HEK293T (cell line): ENCODE data around the gene KCNG1.

ENCODE experiments used
- CTCF ChIA-PET: fragments of 350-600 bp; formaldehyde crosslinking; extraction: SDS; loops from one replicate; lab custom pipeline; 2021; ENCODE audit warnings: antibody characterized with exemption, inconsistent platforms; lab: Yijun Ruan, JAX
- POLR2A ChIA-PET: fragments of 350-600 bp; formaldehyde crosslinking; extraction: SDS; loops from one replicate; lab custom pipeline; 2020; ENCODE audit warnings: antibody characterized with exemption, inconsistent platforms; lab: Yijun Ruan, JAX
- DNase-seq: peaks from one replicate; pipeline ENCODE4 v3.0.0; 2012; ENCODE audit warnings: mixed read lengths; ENCODE audit errors: extremely low spot score
- ARNT ChIP-seq: fragments of 450-650 bp; IDR thresholded peaks from 2 replicates; pipeline ENCODE4 v1.6.1; 2017; ENCODE audit warnings: mild to moderate bottlenecking
- BHLHE40 ChIP-seq: fragments of 450-650 bp; IDR thresholded peaks from 2 replicates; pipeline ENCODE4 v1.6.1; 2016; ENCODE audit warnings: mild to moderate bottlenecking, moderate library complexity, borderline replicate concordance
- CTBP1 ChIP-seq: fragments of 450-650 bp; IDR thresholded peaks from 2 replicates; pipeline ENCODE4 v1.6.1; 2016; ENCODE audit warnings: borderline replicate concordance
- ELF4 ChIP-seq: fragments of 450-650 bp; IDR thresholded peaks from 2 replicates; pipeline ENCODE4 v1.6.1; 2017; ENCODE audit warnings: antibody characterized with exemption
- FOXA1 ChIP-seq: fragments of 450-650 bp; IDR thresholded peaks from 2 replicates; pipeline ENCODE4 v1.6.1; 2016; ENCODE audit warnings: mild to moderate bottlenecking
- FOXK2 ChIP-seq: fragments of 450-650 bp; IDR thresholded peaks from 2 replicates; pipeline ENCODE4 v1.6.1; 2016; ENCODE audit warnings: mild to moderate bottlenecking
- FOXM1 ChIP-seq: fragments of 450-650 bp; IDR thresholded peaks from 2 replicates; pipeline ENCODE4 v1.6.1; 2017; ENCODE audit warnings: mild to moderate bottlenecking, borderline replicate concordance
- HDGF ChIP-seq: fragments of 450-650 bp; IDR thresholded peaks from 2 replicates; pipeline ENCODE4 v1.6.1; 2017; ENCODE audit warnings: antibody characterized with exemption, borderline replicate concordance
- L3MBTL2 ChIP-seq: fragments of 450-650 bp; conservative IDR thresholded peaks from 2 replicates; pipeline ENCODE4 v1.6.1; 2016; ENCODE audit warnings: mild to moderate bottlenecking
- LEF1 ChIP-seq: fragments of 450-650 bp; IDR thresholded peaks from 2 replicates; pipeline ENCODE4 v1.6.1; 2017; ENCODE audit warnings: mild to moderate bottlenecking, borderline replicate concordance
- NFRKB ChIP-seq: fragments of 450-650 bp; IDR thresholded peaks from 2 replicates; pipeline ENCODE4 v1.6.1; 2016; ENCODE audit warnings: mild to moderate bottlenecking, moderate library complexity
- SP1 ChIP-seq: fragments of 450-650 bp; IDR thresholded peaks from 2 replicates; pipeline ENCODE4 v1.6.1; 2017
- SUZ12 ChIP-seq: fragments of 450-650 bp; IDR thresholded peaks from 2 replicates; pipeline ENCODE4 v1.6.1; 2016; ENCODE audit warnings: mild to moderate bottlenecking
- TARDBP ChIP-seq: fragments of 450-650 bp; IDR thresholded peaks from 2 replicates; pipeline ENCODE4 v1.6.1; 2016
- ZNF384 ChIP-seq: fragments of 450-650 bp; IDR thresholded peaks from 2 replicates; pipeline ENCODE4 v1.6.1; 2016
- TF ChIP-seq, protein P1 (sequence below): fragments of 450-650 bp; IDR thresholded peaks from 2 replicates; pipeline ENCODE4 v1.6.1; 2016

KCNG1 gene

GRCh38 chr20:51016521-51016920 is 6.4 kb downstream of the KCNG1 start:
- POLR2A ChIA-PET, result no interaction called here
- no peak for DNase-seq
- TF ChIP-seq FOXA1 (no peak), NFRKB (no peak), ELF4 (no peak), ARNT (no peak), TARDBP (no peak), ZNF384 (no peak), FOXM1 (no peak), BHLHE40 (no peak), LEF1 (no peak)
- TF ChIP-seq, protein P1, sequence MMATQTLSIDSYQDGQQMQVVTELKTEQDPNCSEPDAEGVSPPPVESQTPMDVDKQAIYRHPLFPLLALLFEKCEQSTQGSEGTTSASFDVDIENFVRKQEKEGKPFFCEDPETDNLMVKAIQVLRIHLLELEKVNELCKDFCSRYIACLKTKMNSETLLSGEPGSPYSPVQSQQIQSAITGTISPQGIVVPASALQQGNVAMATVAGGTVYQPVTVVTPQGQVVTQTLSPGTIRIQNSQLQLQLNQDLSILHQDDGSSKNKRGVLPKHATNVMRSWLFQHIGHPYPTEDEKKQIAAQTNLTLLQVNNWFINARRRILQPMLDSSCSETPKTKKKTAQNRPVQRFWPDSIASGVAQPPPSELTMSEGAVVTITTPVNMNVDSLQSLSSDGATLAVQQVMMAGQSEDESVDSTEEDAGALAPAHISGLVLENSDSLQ, result no peak
- CTCF ChIA-PET, result interaction anchor here (0.6 to 2.6 kb wide), 2 partner anchors 20 to 290 kb away, joined by 3 to 8 read pairs; no protein-coding TSS in a partner anchor

DNA sequence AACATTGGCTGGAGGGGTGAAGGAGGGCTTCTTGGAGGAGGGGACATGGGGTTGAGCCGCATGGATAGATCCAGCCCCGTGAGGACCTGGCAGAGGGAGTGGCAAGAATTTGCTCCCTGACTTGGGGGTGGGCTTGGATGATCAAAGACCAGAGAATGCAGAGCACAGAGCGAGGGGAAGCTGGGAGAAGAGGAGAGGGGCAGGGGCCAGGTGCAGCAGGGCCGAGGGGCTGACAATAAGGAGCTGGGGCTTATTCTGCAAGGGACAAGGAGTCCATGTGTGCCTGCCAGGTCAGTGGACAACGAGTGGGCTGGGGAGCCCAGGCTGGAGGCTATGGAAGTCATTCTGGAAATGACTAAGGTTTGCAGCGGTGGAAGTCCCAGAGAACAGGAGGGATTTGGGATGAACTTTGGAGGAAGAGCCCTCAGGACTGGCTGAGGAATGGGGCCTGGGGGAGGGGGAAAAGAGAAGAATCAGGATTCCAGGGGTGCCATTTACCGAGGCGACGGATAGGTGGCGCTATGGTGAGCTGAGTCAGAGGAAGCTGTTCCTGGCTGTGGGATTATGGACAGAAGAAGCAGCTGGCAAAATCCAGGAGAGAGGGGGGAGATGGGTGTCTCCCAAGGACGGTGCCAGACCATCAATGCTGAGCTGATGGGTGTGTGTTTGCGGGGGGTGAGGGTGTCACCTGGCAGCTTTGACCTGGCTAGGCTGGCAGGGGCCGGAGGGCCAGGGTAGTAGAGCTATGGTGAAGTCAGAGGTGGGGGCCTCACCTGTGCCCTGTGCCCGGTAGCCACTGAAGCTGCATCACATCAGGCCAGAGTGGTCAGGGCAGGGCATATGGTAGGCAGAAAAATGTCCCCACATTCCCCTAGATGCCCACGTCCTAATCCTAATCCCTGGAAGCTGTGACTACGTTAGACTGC is 7.8 kb downstream of the KCNG1 start:
- TF ChIP-seq ELF4 (no peak), FOXA1 (no peak), L3MBTL2 (no peak), NFRKB (no peak), SUZ12 (no peak), ARNT (no peak), FOXM1 (no peak), HDGF (no peak), CTBP1 (no peak), BHLHE40 (no peak), FOXK2 (no peak), LEF1 (no peak), SP1 (no peak), ZNF384 (no peak), TARDBP (no peak)
- TF ChIP-seq, protein P1, result no peak
- peak; percentile 78 for DNase-seq
- CTCF ChIA-PET, result interaction anchor here (0.5 to 2.6 kb wide), 17 partner anchors 10 to 318 kb away, joined by 3 to 22 read pairs (median 3); no protein-coding TSS in a partner anchor
- POLR2A ChIA-PET, result no interaction called here

DNA sequence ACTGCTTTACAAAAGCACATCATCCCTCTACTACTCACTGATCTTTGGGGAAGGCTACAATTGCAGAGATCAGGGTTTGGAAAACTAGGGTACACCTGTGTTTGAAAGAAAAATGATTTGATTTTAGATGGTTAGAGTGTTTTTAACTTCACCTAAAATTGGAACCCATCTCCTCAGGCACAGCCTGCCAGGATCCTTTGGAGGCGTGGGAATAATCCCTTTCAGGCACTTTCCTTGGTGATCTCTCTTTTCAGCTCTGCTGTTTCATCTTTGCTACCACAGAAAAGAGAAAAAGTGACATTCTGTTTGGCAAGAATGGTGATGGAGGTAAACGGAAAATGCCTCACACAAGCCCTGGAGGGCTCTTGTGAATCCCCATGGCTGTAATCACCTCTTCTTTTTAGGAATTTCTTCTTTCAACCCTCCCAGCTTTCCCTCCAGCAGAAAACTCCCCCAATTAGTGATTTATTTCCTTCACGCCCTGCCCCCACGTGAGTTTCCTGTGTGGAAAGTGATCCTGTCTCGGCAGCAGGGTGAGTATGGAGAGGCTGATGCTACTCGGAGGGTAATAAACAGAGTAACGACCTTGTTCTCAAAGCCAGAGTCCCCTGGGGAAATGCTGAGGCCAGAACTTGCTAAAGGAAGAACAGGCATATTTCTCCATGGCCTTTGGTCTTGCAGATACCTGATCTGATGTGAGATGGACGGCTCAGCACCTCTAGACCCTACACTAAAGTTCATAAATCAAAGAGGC is 9.2 kb downstream of the KCNG1 start:
- ChIA-PET POLR2A (no interaction called here), CTCF (interaction anchor here (0.8 to 2.6 kb wide), 3 partner anchors 15 to 293 kb away, joined by 3 to 22 read pairs (median 8); no protein-coding TSS in a partner anchor)
- no peak for DNase-seq
- no peak for TF ChIP-seq ZNF384
- no peak for TF ChIP-seq TARDBP
- TF ChIP-seq FOXA1, result no peak
- no peak for TF ChIP-seq FOXK2
- TF ChIP-seq SP1, result no peak
- no peak for TF ChIP-seq ARNT
- no peak for TF ChIP-seq L3MBTL2
- TF ChIP-seq CTBP1, result no peak
- TF ChIP-seq SUZ12, result no peak
- TF ChIP-seq, protein P1, result no peak

GRCh38 chr20:51012357-51012756 is 10.6 kb downstream of the KCNG1 start:
- CTCF ChIA-PET, result no interaction called here
- TF ChIP-seq, protein P1, result no peak
- TF ChIP-seq CTBP1 (no peak), FOXK2 (no peak), L3MBTL2 (no peak), ARNT (no peak)
- DNase-seq, result no peak
- POLR2A ChIA-PET, result no interaction called here

DNA sequence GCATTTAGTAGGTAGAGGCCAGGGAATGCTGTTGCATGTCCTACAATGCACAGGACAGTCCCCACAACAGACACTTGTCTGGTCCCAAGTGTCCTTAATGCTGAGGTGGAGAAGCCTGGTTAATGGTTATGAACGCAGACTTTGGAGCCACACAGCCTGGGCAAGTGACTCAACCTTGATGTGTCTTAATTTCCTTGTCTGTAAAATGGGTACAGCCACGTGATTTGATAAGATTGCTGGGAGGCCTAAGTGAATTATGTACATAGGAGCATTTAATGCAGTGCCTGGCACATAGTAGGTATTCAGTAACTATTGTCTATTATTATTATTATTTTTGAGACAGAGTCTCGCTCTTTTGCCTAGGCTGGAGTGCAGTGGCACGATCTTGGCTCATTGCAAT is 11.4 kb downstream of the KCNG1 start:
- ChIA-PET CTCF (no interaction called here), POLR2A (no interaction called here)
- no peak for DNase-seq
- TF ChIP-seq L3MBTL2 (no peak), BHLHE40 (no peak), FOXK2 (no peak), FOXM1 (no peak), CTBP1 (no peak), ELF4 (no peak), FOXA1 (no peak), HDGF (no peak), ZNF384 (no peak), NFRKB (no peak), LEF1 (no peak), SUZ12 (no peak), SP1 (no peak), ARNT (no peak), TARDBP (no peak)
- TF ChIP-seq, protein P1, result no peak
